ENCODE data around the gene CLHC1.

GRCh38 chr2:55230551-55230950 lies 1.5 kb downstream of the CLHC1 start:
- TF ChIP-seq POLR2A (IDR thresholded peaks at IDR 0.05; ENCODE audit: low read length) (no peak), GATA1 (IDR thresholded peaks at IDR 0.05; ENCODE audit: low read depth, low read length) (no peak)

Data from erythroblast (primary cell).